Endometrial microvascular endothelial cells (primary cell): ENCODE data around the gene ELF1. TPM values are rescaled to one million over a fixed set of nuclear protein-coding genes. Genes with fewer than 3 reads are reported as not detected.

Experiments
- in situ Hi-C: cut with HindIII; loops from 2 replicates; pipeline ENCODE4 v1.10.0; 2017; ENCODE audit warnings: low sequenced_read_pairs, low pct_unique_long_range_greater_than_20kb; ENCODE audit errors: inconsistent ontology term
- total RNA-seq: library from RNA; depleted of rRNA; stranded (reverse); fragments of >200 nt; gene quantifications from one replicate; pipeline ENCODE4 v1.2.3, GENCODE V29; 2015; ENCODE audit errors: inconsistent ontology term

ELF1 gene
- 61.0 TPM for total RNA-seq

DNA sequence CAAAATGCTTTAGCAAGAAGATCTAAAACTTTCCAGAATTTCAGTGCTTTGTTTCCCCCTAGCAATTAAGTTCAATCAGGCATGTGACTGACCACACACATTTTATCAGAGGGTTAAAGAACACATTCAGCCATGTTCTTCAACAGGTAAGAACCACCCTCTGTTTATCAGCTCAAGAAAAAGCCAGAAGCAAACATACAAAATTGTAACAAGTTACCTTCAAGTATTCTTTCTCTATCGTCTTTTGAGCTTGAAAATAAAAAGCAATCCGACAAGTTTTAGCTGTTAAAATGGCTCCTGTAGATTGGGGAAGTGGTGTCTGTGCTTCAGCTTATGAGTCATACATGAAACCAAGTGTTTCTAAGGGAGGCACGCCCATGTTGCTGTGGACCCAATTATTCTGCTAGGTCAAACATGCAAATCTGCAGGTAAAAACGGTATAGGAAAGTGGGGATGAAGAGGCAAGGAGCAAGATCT, at the start of gene ELF1:
Gene ELF1, minus strand, starts transcription at position 306 of the 477 bp plus-strand sequence. CDS start 37,262 bp downstream, outside the sequence.
- in situ Hi-C loops, result no loop called here

DNA sequence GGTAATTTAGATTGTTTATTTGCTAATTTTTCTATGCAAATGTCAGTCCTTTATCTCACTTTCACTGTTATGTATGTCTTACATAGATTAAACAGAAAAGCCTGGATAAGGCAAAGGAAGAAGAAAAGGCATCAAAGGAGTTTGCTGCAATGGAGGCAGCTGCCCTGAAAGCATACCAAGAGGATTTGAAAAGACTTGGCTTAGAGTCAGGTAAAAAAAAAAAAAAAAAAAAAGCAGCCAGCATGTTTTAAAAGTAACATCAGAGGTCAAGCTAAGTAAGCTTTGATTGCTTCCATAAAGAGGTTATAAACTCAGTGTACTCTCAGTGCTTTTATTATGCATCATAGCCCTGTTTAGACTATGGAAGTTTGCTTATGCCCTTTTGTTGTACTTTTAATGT, 46.0 kb upstream of the ELF1 start:
- in situ Hi-C loops, result no loop called here

DNA sequence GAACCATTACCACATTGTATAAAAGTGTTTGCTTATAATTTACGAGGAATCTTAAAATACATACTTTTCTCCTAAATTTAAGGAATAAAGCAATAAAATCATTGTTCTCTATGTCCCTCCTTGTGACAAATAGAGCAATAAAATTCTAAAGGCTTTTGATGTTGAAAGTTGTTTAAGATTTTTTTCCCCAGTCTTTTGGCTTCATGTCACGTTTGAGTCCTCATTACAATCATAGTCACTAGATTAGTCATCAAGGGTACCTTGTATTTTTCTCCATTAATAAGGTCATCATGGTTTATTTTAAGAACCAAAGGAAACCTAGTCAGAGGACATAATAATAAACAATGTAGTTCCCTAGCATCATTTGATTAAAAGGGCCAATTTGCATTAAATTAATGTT, 45.4 kb upstream of the ELF1 start:
- in situ Hi-C loops, result no loop called here

DNA sequence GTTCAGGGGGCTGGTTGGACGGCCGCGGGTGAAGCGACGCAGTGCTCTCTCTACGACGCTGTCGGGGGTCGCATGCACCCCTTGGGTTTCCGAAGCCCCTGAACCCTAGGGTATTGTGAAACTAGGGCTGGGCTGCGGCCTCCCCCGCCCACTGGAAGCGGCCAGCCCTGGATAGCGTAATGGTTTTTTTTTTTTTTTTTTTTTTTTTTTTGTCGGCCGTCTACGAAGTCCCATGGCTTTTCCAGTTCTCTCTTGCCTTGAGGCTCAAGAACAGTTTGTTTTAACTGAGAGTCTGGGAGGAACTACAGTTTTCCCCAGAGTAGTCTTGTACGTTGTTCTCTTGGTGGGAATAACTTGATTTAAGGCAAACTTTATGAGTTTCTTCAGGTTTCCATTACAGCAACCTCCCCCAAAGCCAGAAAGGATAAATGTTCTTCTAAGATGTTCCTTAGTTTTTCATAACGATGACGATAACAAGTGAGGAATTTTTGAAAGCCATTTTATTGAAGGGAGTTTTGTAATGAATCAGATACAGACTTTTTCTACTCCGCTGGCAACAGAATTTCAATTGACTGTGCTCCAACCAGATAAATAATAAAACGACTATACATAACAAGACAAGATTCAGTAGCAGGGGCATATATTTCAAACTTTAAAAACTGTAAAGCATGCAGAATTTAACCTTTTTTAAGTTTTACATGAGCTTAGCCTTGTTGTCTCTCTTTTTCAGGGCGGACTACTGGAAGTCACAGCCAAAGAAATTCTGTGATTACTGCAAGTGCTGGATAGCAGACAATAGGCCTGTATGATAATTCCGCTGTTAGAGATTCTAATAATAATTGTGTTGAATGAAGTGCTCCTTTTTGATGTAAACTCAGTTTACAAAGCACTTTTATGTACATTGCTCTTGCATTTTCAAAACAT, 43.1 kb upstream of the ELF1 start:
- in situ Hi-C loops, result no loop called here

DNA sequence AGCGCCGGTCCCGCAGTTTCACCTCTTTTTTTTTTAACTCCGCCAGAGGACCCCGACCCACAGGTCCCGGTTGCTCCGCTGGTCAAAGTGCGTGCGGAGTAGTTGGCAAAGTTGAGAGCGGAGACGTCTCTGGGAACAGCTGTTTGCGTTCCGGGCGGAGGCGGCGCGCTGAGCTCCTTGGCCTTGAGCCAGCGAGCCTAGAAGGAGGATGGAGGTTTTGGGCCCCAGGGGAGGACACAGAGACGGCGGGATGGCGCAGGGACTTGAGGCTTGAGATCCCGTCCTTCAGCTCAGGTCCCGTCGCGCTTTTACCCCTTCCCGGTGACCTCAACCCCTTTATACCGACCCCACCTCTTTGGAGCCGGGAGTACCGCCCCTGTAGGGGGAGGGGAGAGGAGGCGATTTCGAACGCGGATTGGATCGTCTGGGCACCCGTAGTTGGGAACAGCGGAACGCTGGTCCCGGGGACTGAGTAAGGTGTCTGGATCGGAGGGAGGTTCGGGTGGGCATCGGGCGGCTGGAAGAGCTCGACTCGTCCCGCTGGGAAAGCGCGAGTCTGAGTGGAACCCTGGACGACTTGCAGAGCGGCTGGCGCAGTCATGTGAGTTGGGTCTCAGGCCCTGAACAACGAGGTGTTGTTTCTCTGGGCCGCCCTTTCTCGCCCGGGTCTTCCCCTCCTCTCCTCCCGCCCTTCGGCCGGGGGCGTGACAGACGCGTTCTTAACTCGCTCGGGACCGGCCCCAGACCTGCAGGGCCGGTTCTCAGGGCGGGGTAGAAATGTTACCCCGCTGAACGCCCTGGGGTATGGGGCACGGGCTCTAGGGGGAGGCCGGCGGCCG, 42.2 kb upstream of the ELF1 start, which contains the start of gene WBP4:
Gene WBP4, plus strand, starts transcription at position 435 of the 839 bp plus-strand sequence. Its CDS starts 165 bp downstream, at position 600.
- in situ Hi-C loops, result no loop called here

DNA sequence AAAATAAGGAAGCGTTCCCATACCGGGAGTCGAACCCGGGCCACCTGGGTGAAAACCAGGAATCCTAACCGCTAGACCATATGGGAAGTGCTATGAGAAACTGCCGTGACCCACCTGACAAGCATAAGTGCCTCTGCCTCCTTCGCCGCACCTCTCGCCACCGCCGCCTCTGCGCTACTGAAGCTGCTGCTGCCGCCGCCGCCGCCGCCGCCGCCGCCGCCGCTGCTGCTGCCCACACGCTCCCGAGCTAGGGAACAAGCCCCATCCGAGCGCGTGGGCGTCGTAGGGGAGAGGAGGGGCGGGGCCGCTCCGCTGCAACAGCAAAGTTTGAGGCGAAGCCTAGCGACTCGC, 41.6 kb upstream of the ELF1 start:
- in situ Hi-C loops, result no loop called here

DNA sequence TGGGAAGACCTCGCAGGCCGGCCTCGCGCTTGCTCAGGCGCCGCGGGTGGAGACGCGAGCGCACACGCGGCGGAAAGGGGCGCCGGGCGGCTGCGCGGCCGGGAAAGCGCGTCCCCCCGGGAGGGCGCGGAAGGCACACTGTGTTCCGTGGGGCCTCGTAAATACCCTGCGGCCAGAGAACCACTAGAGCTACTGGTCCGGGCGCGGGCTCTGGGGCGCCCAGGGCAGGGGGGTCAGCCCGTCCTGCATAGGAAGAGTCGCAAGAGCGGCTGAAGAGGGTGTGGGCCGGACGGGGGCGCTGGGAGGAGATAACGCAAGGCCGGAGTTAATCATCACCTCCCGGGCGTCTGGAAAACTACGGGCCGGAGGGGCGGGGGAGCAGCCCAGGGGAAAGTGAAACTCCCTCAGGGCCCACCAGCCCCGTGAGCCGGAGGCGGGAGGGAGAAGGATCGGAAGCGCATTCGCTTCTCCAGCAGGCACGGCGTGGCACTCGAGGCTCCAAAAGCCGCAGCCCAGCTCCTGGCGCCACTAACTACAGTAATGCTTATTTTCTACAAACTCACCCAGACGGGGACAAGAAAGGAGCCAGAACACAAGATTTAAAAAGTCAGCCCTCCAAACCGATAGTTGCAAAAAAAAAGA, 41.1 kb upstream of the ELF1 start:
- in situ Hi-C loops, result no loop called here

DNA sequence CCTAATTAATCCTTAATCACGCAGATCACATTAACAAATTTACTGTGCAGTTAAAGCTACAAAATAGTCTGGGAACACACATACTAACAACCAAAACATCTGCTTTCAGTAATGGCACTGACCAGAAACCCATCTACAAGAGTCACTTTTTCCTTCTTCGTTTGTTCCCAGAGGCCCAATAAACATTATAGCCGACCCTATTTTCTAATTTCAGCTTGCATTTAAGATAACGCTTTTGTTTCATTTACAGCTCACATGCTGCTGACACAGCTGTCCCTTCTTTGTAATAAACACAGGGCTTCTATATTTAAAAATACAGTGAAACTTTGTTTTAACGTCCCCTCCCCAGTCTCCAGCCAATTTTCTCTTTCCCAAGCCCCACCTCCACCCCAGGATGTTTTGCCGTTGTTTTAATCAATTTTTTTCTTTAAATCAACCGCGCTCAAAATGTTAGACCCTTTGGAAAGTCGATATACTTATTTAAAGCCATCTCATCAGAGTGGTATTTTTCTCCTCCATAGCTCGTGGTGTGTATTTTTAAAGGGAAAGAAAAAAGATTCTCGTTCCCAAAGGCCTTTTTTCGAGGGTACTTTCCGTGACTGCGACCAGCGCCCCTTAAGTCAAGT, 40.5 kb upstream of the ELF1 start:
- in situ Hi-C loops, result no loop called here

DNA sequence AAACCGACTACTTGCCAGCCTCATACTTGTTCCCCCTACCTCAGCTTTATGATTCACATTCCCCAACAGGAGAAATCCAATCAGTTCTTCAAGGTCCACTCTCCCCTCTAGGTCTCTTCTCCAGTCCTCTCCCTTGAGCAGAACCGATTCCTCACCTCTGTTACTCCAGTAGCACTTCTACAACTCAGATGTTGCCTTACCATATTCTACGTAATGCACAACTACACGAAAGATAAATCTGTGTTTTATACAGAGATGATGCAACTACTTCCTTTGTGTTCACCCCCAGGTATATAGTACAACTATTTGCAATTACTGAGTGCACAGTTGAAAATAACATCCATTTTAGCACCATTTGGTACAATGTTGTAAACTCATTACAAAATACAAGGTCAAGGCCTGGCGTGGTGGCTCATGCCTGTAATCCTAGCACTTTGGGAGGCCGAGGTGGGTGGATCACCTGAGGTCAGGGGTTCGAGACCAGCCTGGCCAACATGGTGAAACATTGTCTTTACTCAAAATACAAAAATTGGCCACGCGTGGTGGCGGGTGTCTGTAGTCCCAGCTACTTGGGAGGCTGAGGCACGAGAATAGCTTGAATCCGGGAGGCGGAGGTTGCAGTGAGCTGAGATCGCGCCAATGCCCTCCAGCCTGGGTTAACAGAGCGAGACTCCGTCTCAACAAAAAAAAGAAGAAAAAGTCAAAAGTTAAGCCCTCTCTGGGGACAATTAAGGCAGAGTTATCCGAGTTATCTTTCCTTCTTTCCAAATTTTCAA, 39.4 kb upstream of the ELF1 start:
- in situ Hi-C loops, result no loop called here

DNA sequence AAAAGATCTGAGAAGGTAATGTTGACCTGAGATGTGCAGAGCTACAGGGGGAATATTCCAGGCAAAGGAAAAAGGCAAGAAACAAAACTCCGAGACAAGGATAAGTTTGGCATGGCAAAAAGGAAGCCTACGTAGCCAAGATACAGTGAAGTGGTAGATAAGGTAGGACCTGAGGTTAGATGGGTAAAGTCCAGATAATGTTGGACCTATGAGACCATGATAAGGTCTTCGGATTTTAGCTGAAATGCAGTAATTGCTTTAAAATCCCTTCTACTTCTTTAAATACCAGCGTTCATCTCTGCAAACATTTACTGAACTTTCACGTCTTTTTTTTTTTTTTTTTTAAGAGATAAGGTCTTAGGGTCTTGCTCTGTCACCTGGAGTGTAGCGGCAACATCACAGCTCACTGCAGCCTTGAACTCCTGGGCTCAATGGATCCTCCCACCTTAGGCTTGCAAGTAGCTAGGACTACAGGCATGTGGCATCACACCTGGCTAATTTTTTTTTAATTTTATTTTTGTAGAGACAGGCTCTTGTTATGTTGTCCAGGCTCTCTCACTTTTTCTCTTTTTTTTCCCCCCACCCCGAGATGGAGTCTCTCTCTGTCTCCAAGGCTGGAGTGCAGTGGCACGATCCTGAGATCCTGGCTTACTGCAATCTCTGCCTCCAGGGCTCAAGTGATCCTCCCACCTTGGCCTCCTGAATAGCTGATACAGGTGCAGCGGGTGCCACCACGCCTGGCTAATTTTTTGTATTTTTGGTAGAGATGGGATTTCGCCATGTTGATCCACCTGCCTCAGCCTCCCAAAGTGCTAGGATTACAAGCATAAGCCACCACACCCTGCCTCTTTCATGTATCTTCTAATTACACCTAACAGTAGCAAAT, 38.0 kb upstream of the ELF1 start:
- in situ Hi-C loops, result no loop called here

DNA sequence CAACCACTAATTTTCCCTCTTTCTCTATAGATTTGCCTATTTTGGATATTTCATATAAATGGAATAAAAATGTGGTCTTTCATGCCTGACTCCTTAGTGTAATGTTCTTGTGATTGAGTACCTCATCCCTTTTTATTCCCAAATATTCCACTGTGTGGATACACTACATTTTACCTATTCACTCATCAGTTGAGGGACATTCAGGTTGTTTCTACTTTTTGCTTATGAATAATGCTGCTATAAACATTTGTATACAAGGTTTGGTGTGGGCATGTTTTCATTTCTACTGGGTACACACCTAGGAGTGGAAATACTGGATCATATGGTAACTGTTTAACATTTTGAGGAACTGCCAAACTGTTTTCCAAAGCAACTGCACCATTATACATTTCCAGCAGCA, 37.1 kb upstream of the ELF1 start:
- in situ Hi-C loops, result no loop called here

DNA sequence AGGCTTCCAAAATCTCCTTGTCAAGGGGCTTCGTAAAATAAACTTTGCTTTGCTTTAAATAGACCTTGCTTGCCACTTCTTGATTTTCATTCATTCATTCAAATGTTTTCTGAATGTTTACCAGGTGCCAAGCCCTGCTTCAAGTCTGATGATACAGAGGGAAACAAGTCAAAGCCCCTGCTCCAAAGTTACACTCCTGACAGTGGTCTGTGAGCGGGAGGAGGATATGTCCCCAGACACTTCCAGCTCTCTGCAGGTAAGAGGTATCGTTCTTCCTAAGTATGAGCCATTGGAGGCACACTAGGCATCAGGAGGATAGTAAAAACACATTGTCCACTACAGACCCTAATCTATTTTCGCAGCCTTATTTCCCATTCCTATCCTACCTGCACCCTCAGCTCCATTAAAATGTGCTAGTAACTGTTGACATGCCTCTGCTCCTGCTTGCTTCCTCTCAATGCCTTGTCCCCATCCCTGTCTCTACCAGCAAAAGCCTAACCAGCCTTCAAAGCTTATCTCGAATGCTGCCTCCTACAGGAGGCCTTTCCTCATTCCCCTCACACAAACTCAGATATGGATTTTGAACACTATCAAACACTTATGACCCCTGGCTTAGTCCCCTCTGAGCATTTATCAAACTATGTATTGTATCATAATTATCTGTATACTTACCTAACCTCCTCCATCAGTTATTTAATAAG, 36.0 kb upstream of the ELF1 start:
- in situ Hi-C loops, result no loop called here

DNA sequence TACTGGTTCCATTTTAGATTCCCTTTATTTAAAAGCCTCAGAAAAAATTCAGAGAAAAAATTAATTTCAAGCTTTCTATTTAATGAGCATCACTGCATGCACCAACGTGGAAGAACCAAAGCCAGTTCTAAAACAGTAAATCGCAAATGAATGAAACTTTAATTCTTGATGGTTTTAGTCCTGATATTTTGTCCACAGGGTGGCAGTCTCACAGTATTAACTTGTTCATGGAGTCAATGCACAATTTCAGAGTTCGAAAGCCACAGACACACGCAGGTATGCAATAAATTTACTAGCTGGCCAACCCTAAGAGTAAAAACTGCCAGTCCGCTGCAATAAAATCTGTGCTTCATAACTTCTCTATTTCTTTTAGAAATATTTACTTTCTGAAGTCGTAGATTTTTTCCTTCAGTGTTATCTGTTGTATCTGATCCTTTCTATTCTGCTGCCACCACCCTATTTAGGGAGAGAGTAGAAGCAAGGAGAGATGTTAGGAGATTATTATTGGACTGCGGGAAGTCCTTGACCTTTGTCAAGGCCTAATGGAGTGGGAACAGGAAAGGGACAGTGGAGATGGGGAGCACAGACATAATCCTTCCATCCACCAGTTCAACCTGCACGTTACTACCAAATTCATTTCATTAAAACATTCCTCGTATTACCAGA, 35.2 kb upstream of the ELF1 start:
- in situ Hi-C loops, result no loop called here

DNA sequence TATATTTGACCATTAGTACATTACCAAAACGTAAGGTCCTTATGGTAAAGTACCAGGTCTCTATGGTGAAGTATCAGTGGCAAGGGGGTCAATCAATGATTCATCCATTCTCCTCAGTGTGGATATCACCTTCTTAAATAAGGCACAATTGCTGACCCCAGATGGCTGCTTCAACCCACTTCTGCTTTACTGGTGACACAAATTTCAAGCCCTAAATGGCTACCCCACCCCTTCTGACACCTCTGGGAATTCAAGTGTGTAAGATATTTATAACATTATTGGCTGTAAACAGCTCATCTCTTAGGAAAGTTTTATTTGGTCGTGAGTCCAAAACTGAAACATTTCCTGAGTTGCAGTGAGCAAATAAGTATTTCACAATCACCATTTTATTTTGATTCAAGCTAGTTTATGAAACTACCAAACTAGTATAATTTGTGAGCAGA, 34.3 kb upstream of the ELF1 start:
- in situ Hi-C loops, result no loop called here

DNA sequence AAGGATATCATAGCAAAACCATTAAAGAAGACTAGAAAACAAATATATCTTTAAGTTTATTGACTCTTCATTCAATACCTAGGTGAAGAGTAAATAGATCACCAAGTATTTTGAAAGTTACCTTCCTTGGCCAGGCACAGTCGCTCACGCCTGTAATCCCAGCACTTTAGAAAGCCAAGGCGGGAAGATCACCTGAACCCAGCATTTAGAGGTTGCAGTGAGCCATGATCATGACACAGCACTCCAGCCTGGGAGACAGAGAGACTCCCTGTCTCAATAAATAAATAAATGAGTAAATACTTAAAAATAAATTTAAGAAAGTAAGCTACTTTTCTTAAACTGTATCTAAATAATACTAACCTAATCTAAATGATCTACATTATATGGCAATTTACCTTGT, 33.3 kb upstream of the ELF1 start:
- in situ Hi-C loops, result no loop called here
